Activated CD4-positive, alpha-beta T cell treated with anti-CD3 and anti-CD28 coated beads for 48 hours (primary cell): Measurements from ENCODE around the gene OR7C2.
"Not testable (repeated sequence)": the region's sequence is repeated elsewhere in the genome, so short reads cannot be mapped to it uniquely, and the experiment has no call there.

Experiments
- DNase-seq: peaks from one replicate; pipeline ENCODE4 v3.0.0-alpha.2; 2020

The OR7C2 gene

GRCh38 chr19:14941189-14941588 lies at the start of gene OR7C2:
Gene OR7C2, plus strand, starts transcription at chr19:14941489. Its CDS starts 0 bp downstream, at chr19:14941489.
- no peak for DNase-seq

DNA sequence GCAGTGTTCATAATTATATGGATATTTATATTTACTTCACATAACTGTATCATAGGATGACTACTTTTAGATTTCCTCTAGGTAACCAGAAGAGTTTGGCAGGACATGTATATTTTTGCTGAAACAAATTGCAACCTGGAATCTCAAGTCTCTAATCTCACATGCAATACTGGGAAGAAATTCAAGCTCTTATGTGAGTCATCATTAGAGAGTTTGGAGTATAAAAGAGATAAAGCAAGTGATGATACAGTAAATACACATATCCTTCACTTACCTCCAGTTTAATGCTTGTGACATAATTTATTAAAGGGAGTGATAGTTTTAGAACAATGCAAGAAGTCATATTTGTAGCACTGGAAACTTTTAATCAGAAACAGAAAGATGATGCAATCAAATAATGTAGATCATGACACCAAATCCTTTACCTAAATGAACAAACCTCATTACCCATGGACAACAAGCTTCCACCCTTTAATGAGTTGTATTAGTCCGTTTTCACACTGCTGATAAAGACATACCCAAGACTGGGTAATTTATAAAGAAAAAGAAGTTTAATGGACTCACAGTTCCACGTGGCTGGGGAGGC lies 39.5 kb upstream of the OR7C2 start:
- no peak for DNase-seq

- no peak for DNase-seq
Measured at GRCh38 chr19:14906711-14907110, 34.6 kb upstream of the OR7C2 start.

GRCh38 chr19:14915116-14915515 lies 26.2 kb upstream of the OR7C2 start:
- DNase-seq, result no peak

- peak; percentile 4 for DNase-seq
Measured at GRCh38 chr19:14916848-14917247, 24.4 kb upstream of the OR7C2 start.

GRCh38 chr19:14933506-14933905 lies 7.8 kb upstream of the OR7C2 start:
- no peak for DNase-seq

DNA sequence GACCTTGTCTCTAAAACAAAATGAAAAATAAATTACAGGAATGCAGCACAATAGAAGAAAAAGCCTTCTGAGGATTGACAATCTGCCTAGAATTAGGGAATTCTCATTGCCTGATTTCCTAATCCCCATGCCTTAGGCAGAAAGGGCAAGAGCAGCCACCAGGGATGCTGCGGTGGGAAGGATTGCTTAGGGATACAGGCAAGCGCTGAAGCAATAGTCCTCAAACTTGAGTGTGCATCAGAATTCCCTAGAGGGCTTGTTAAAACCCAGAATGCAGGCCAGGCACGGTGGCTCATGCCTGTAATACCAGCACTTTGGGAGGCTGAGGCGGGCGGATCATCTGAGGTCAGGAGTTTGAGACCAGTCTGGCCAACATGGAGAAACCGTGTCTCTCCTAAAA lies 1.0 kb upstream of the OR7C2 start:
- DNase-seq, result no peak

DNA sequence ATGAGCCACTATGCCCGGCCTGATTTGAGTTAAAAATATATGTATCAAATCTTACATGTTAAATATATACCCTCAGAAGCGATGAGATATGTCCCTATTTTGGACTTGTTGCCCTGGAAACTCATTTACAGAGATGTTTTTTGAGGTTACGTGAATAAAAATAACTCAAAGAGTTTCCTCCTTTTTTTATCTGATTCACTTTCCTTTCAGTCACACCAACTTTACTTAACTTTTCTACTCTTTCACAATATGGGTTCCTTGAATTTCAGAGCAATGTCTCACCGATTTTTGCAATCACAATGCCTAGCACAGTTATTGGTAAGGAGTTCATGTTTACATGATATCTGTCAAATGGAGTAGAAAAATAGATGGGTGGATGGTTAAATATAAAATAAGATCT lies 2.3 kb downstream of the OR7C2 start:
- DNase-seq, result no peak

GRCh38 chr19:14944456-14944855 lies 3.2 kb downstream of the OR7C2 start:
- no peak for DNase-seq

GRCh38 chr19:14949413-14949812 lies 8.1 kb downstream of the OR7C2 start:
- not testable (repeated sequence) for DNase-seq

DNA sequence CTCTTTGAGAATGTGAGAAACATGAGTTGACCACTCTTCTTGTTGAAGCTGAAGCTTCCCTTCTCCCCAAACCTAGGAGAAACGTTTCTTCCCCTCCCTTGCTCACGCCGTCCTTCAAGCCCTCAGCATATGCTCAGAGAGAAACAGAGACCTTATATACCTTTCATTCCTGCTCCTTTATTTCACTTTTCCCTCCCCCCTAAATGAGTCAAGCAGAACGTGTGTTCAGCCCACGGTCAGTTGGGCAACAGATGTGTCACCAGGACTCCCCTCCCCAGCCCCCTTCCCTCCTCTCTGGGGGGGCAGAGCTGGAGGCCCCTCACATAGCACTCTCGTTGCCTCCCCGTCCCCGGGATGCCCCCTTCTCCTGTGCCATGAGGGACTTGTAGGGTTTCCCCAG lies 8.6 kb downstream of the OR7C2 start:
- DNase-seq, result no peak

DNA sequence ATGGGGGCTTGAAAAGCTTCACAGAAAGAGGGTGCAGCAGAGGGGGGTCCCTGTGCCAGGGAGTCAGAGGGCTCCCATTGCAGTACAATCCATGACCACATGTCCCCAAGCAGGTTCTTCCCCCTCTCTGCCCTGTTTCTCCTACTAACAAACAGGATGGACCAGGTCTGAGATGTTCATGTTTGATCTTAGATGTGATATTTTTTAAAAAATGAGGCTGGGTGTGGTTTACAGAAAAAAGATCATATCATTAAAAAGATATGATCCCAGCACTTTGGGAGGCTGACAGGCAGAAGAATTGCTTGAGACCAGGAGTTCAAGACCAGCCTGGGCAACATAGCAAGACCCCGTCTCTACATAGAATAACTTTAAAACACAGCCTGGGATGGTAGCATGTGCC lies 9.1 kb downstream of the OR7C2 start:
- DNase-seq, result no peak

DNA sequence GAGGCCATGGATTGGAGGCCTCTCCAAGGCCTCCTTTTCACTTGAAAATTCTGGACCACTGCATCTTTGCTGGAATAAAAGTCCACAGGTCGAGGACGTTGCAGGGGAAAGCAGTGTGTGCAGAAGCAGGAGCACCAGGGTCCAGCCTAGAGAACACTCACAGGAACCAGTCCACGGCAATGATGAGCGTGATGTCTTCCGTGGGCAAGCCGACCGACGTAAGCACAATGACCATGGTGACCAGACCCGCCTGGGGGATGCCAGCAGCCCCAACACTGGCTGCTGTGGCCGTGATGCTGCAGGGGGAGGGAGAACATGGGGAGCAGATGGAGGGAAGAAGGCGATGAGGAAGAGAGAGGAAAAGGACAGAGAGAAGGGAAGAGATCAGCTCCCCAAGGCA lies 11.5 kb downstream of the OR7C2 start:
- DNase-seq, result no peak

GRCh38 chr19:14954071-14954655 lies 12.9 kb downstream of the OR7C2 start:
- DNase-seq, result peak; percentile 15

DNA sequence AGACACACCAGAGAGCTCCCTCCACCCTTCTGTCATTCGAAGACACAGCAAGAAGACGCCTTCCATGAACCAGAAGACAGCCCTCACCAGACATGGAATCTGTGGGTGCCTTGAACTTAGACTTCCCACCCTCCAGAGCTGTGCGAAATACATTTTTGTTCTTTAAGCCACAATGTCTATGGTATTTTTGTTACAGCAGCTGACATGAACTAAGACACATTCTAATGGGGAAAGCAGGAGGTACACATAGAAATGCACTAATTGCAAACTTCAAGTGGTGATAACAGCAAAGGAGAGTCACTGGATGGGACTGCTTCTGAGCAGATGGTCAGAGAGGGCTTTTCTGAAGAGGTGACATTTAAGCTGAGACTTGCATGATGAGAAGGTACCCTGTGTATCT lies 16.2 kb downstream of the OR7C2 start:
- no peak for DNase-seq

DNA sequence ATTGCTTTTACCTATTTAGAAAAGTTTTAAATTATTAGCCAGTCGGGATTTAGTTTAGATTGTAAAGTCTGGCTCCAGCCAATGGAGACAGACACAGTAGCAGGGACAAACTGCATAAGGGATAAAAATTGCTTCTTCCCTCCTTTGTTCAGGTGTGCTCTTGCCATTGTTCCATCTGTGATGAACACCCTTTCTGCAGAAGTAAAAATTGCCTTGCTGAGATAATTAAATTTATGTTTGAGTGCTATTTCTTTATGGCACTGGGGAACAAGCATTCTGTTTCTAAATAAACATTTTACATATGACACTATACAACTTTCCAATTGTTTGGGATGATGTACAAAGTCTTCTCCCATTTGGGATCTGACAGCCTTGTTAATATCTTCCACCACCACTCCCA lies 18.0 kb downstream of the OR7C2 start:
- no peak for DNase-seq

- no peak for DNase-seq
Measured at GRCh38 chr19:14961956-14962685, 20.8 kb downstream of the OR7C2 start.

- DNase-seq, result no peak
Measured at GRCh38 chr19:14968247-14968646, 27.0 kb downstream of the OR7C2 start.

DNA sequence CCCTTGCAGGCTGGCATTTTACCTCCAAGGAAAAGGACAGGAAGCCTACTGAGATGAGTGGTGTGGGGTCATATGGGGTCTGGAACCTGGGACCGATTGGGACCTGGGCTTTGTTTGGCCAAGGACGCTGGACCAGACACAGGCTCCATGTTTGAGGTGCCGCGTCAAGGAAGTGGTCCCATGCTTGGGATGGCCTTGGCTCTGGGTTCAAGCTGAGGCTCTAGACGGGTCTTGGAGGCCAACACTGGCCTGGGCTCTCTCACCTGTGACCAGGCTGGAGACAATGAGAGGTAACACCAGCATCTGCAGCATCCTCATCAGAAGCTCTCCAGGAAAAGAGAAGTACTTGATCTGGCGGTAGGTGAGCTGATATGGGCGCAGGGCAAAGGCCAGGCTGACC lies 30.2 kb downstream of the OR7C2 start:
- DNase-seq, result no peak

GRCh38 chr19:14972676-14973075 lies 31.4 kb downstream of the OR7C2 start:
- DNase-seq, result no peak

DNA sequence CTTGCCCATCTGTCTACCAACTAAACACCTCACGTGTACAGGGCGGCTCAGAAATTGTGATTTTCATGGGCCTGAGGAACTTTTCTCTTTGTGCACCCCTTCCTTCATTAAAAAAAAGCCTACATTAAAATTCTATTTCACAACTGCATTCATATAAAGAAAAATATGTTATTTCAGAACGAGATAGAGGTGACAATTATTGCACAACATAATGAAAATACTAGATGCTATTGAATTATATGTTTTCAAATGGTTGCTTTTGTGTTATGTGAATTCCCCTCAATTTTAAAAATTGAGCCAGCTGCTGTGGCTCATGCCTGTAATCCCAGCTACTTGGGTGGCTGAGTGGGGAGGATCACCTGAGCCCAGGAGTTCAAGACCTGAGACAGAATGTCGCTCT lies 33.2 kb downstream of the OR7C2 start:
- DNase-seq, result no peak

DNA sequence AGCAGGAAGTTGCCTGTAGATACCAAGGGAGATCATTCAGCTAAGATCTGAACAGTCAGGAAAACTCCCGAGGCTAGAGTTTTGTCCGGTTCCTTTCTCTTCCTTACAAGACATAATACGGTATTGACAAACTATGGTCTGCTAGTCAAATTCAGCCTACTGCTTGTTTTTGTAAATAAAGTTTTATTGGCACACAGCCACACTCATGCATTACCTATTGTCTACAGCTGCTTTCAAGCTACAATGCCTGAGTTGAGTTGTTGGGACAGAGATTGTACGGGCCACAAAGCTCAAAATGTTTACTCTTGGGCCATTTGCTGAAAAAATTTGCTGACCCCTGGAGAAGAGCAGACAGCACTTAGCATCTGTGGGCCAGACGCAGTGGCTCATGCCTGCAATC lies 35.8 kb downstream of the OR7C2 start:
- no peak for DNase-seq

- DNase-seq, result no peak
Measured at GRCh38 chr19:14978161-14978776, 37.0 kb downstream of the OR7C2 start.
